GM19043 (cell line): ENCODE measurements around the gene SYNE2.

Experiments used
- ATAC-seq: cut with Tn5 transposase; IDR thresholded peaks from one replicate; pipeline ENCODE4 v1.9.1; 2021; ENCODE audit warnings: low read depth; ENCODE audit not compliant: unreplicated experiment

The SYNE2 gene

GRCh38 chr14:64062381-64063115 lies 209.7 kb downstream of the SYNE2 start:
- no peak for ATAC-seq

GRCh38 chr14:64064447-64064846 lies 211.6 kb downstream of the SYNE2 start:
- ATAC-seq, result no peak

- no peak for ATAC-seq
These were observed 217.0 kb downstream of the SYNE2 start for GRCh38 chr14:64069634-64070359.

- ATAC-seq, result no peak
These were observed 222.3 kb downstream of the SYNE2 start for GRCh38 chr14:64074961-64075612.

GRCh38 chr14:64075613-64076005 lies 222.8 kb downstream of the SYNE2 start:
- no peak for ATAC-seq

- no peak for ATAC-seq
These were observed 227.6 kb downstream of the SYNE2 start for GRCh38 chr14:64080452-64080851.

GRCh38 chr14:64081174-64081746 lies 228.5 kb downstream of the SYNE2 start:
- no peak for ATAC-seq

- no peak for ATAC-seq
These were observed 230.0 kb downstream of the SYNE2 start for GRCh38 chr14:64082837-64083236.

- no peak for ATAC-seq
These were observed 235.8 kb downstream of the SYNE2 start for GRCh38 chr14:64088647-64088964.

GRCh38 chr14:64089920-64090319 lies 237.1 kb downstream of the SYNE2 start:
- ATAC-seq, result no peak

- no peak for ATAC-seq
These were observed 238.4 kb downstream of the SYNE2 start for GRCh38 chr14:64091217-64091616.

GRCh38 chr14:64092338-64092737 lies 239.5 kb downstream of the SYNE2 start:
- ATAC-seq, result no peak

GRCh38 chr14:64092940-64093339 lies 240.1 kb downstream of the SYNE2 start:
- no peak for ATAC-seq

- no peak for ATAC-seq
These were observed 242.8 kb downstream of the SYNE2 start for GRCh38 chr14:64095620-64096019.

GRCh38 chr14:64098120-64098519 lies 245.3 kb downstream of the SYNE2 start:
- no peak for ATAC-seq

- ATAC-seq, result no peak
These were observed 254.6 kb downstream of the SYNE2 start for GRCh38 chr14:64107438-64107837.

GRCh38 chr14:64109819-64110554 lies 257.2 kb downstream of the SYNE2 start:
- ATAC-seq, result no peak

GRCh38 chr14:64110802-64111201 lies 258.0 kb downstream of the SYNE2 start:
- ATAC-seq, result no peak

GRCh38 chr14:64112867-64113678 lies 260.3 kb downstream of the SYNE2 start:
- ATAC-seq, result no peak

GRCh38 chr14:64114166-64114565 lies 261.4 kb downstream of the SYNE2 start:
- ATAC-seq, result no peak
